ENCODE data around the gene VIT.

The VIT gene

GRCh38 chr2:36713310-36713709 is 16.8 kb downstream of the VIT start:
- DNase-seq = no peak

- no peak for DNase-seq
Observed at GRCh38 chr2:36716111-36716510, 19.6 kb downstream of the VIT start.

GRCh38 chr2:36717603-36718266 is 21.2 kb downstream of the VIT start:
- DNase-seq = no peak

GRCh38 chr2:36727550-36727949 is 31.0 kb downstream of the VIT start:
- DNase-seq = no peak

- no peak for DNase-seq
Observed at GRCh38 chr2:36729067-36729466, 32.6 kb downstream of the VIT start.

GRCh38 chr2:36731941-36732672 is 35.6 kb downstream of the VIT start:
- no peak for DNase-seq

- no peak for DNase-seq
Observed at GRCh38 chr2:36732673-36733036, 36.1 kb downstream of the VIT start.

- no peak for DNase-seq
Observed at GRCh38 chr2:36733215-36733614, 36.7 kb downstream of the VIT start.

- DNase-seq = no peak
Observed at GRCh38 chr2:36734304-36734703, 37.8 kb downstream of the VIT start.

GRCh38 chr2:36737131-36737750 is 40.7 kb downstream of the VIT start:
- no peak for DNase-seq

- DNase-seq = no peak
Observed at GRCh38 chr2:36740061-36740460, 43.6 kb downstream of the VIT start.

- DNase-seq = no peak
Observed at GRCh38 chr2:36741188-36741837, 44.8 kb downstream of the VIT start.

GRCh38 chr2:36743954-36744353 is 47.4 kb downstream of the VIT start:
- no peak for DNase-seq

GRCh38 chr2:36748166-36748565 is 51.7 kb downstream of the VIT start:
- DNase-seq = no peak

GRCh38 chr2:36750101-36750500 is 53.6 kb downstream of the VIT start:
- no peak for DNase-seq

GRCh38 chr2:36753706-36754221 is 57.3 kb downstream of the VIT start:
- no peak for DNase-seq

GRCh38 chr2:36754578-36754977 is 58.1 kb downstream of the VIT start:
- no peak for DNase-seq

GRCh38 chr2:36756438-36756837 is 59.9 kb downstream of the VIT start:
- DNase-seq = no peak

- DNase-seq = no peak
Observed at GRCh38 chr2:36762764-36763490, 66.4 kb downstream of the VIT start.

GRCh38 chr2:36769106-36769505 is 72.6 kb downstream of the VIT start:
- no peak for DNase-seq

- no peak for DNase-seq
Observed at GRCh38 chr2:36770542-36771287, 74.2 kb downstream of the VIT start.

- no peak for DNase-seq
Observed at GRCh38 chr2:36771671-36772070, 75.2 kb downstream of the VIT start.

Data from midbrain (tissue), 1 donor.